IMR-90 (cell line): ENCODE data around the gene MAP3K19. TPM values are rescaled to one million over a fixed set of nuclear protein-coding genes. Genes with fewer than 3 reads are reported as not detected.
"Not testable (repeated sequence)": the region's sequence is repeated elsewhere in the genome, so short reads cannot be mapped to it uniquely, and the experiment has no call there.

Experiments
- ATAC-seq: fragments of 200-7000 bp; cut with Tn5 transposase; 2 replicates; pipeline ENCODE4 v1.9.1; 2020; ENCODE audit warnings: low read depth, mild to moderate bottlenecking, moderate library complexity
- BruUV-seq: library from RNA; stranded (reverse); fragments of 400-500 nt; replicated peaks from 2 replicates; lab custom pipeline; 2021; lab: Mats Ljungman, UMichigan
- CTCF ChIA-PET: fragments of 300-600 bp; formaldehyde crosslinking; extraction: SDS; loops from one replicate; lab custom pipeline; 2021; ENCODE audit warnings: antibody characterized with exemption; lab: Yijun Ruan, JAX
- POLR2A ChIA-PET: fragments of 300-600 bp; sonication (Branson Sonifier 250); formaldehyde crosslinking; loops from one replicate; lab custom pipeline; 2022; ENCODE audit warnings: antibody characterized with exemption; ENCODE audit not compliant: unreplicated experiment; lab: Charles Lee
- DNase-seq: peaks from one replicate; pipeline ENCODE4 v3.0.0; 2013
- H2AFZ ChIP-seq: replicated peaks from 2 replicates; pipeline ENCODE3; 2013; ENCODE audit warnings: low read length, mild to moderate bottlenecking; ENCODE audit not compliant: poor library complexity
- H2AK5ac ChIP-seq: 2 replicates; pipeline ENCODE4 v1.6.1; 2013; ENCODE audit warnings: low read depth, low read length, inconsistent platforms
- H2AK9ac ChIP-seq: replicated peaks from 2 replicates; pipeline ENCODE3; 2013; ENCODE audit warnings: mild to moderate bottlenecking, low read depth, low read length, moderate library complexity; ENCODE audit not compliant: poor library complexity
- H2BK120ac ChIP-seq: 2 replicates; pipeline ENCODE4 v1.6.1; 2013; ENCODE audit warnings: low read depth, low read length, inconsistent platforms
- H2BK15ac ChIP-seq: 3 replicates; pipeline ENCODE4 v1.6.1; 2013; ENCODE audit warnings: low read depth, low read length, inconsistent platforms
- H2BK20ac ChIP-seq: 2 replicates; pipeline ENCODE4 v1.6.1; 2013; ENCODE audit warnings: low read depth, mild to moderate bottlenecking, inconsistent platforms, low read length, moderate library complexity
- H2BK5ac ChIP-seq: 2 replicates; pipeline ENCODE4 v1.6.1; 2013; ENCODE audit warnings: mild to moderate bottlenecking, low read depth, low read length, inconsistent platforms; ENCODE audit not compliant: poor library complexity, severe bottlenecking
- H3K14ac ChIP-seq: replicated peaks from 2 replicates; pipeline ENCODE4 v1.6.1; 2013; ENCODE audit warnings: low read depth, low read length, inconsistent platforms
- H3K18ac ChIP-seq: 2 replicates; pipeline ENCODE4 v1.6.1; 2013; ENCODE audit warnings: low read depth, low read length, control low read depth
- H3K23ac ChIP-seq: 2 replicates; pipeline ENCODE4 v1.6.1; 2013; ENCODE audit warnings: low read depth, low read length, inconsistent platforms
- H3K27ac ChIP-seq: 2 replicates; pipeline ENCODE4 v1.5.1; 2013; ENCODE audit warnings: mild to moderate bottlenecking, control low read depth, low read length; ENCODE audit not compliant: insufficient read depth
- H3K27me3 ChIP-seq: 2 replicates; pipeline ENCODE4 v1.6.1; 2013; ENCODE audit warnings: low read length; ENCODE audit not compliant: control insufficient read depth, insufficient read depth
- H3K36me3 ChIP-seq: 2 replicates; pipeline ENCODE4 v1.6.1; 2013; ENCODE audit warnings: low read length, mixed read lengths; ENCODE audit not compliant: control insufficient read depth, insufficient read depth
- H3K4ac ChIP-seq: 2 replicates; pipeline ENCODE4 v1.6.1; 2013; ENCODE audit warnings: low read depth, low read length, inconsistent platforms
- H3K4me1 ChIP-seq: 2 replicates; pipeline ENCODE4 v1.6.1; 2013; ENCODE audit warnings: low read length, mixed read lengths; ENCODE audit not compliant: control insufficient read depth, insufficient read depth
- H3K4me2 ChIP-seq: 2 replicates; pipeline ENCODE4 v1.6.1; 2013; ENCODE audit warnings: low read depth, mild to moderate bottlenecking, control low read depth, low read length, moderate library complexity
- H3K4me3 ChIP-seq: 2 replicates; pipeline ENCODE4 v1.5.1; 2013; ENCODE audit warnings: low read depth, mild to moderate bottlenecking, control low read depth, low read length, moderate library complexity; ENCODE audit not compliant: insufficient read depth
- H3K56ac ChIP-seq: 2 replicates; pipeline ENCODE4 v1.6.1; 2013; ENCODE audit warnings: low read length, inconsistent platforms; ENCODE audit not compliant: insufficient read depth; ENCODE audit errors: extremely low read depth
- H3K79me1 ChIP-seq, 2 experiments: 2 replicates each; pipeline ENCODE4 v1.6.1; 2013; ENCODE audit warnings: low read length in 2 of 2, inconsistent platforms in 1 of 2, low read depth in 1 of 2
- H3K9ac ChIP-seq: 2 replicates; pipeline ENCODE4 v1.6.1; 2013; ENCODE audit warnings: low read depth, low read length, control low read depth
- H3K9me1 ChIP-seq: 2 replicates; pipeline ENCODE4 v1.6.1; 2013; ENCODE audit warnings: low read length, inconsistent platforms; ENCODE audit not compliant: insufficient read depth
- H3K9me3 ChIP-seq: 2 replicates; pipeline ENCODE4 v1.6.1; 2013; ENCODE audit warnings: low read length; ENCODE audit not compliant: control insufficient read depth, insufficient read depth
- H4K20me1 ChIP-seq: 2 replicates; pipeline ENCODE4 v1.6.1; 2013; ENCODE audit warnings: low read length, inconsistent platforms; ENCODE audit not compliant: insufficient read depth
- H4K5ac ChIP-seq: 2 replicates; pipeline ENCODE4 v1.6.1; 2013; ENCODE audit warnings: mild to moderate bottlenecking, low read depth, low read length, control low read depth
- H4K8ac ChIP-seq, 2 experiments: 2 replicates each; pipeline ENCODE4 v1.6.1; 2013; ENCODE audit warnings: low read depth in 2 of 2, low read length in 2 of 2, control low read depth in 1 of 2, inconsistent platforms in 1 of 2
- H4K91ac ChIP-seq: 2 replicates; pipeline ENCODE4 v1.6.1; 2013; ENCODE audit warnings: low read depth, low read length, inconsistent platforms; ENCODE audit not compliant: insufficient read depth
- RAD21 ChIP-seq: IDR thresholded peaks from 2 replicates; pipeline ENCODE4 v1.6.1; 2012; ENCODE audit warnings: low read length, improper control_type of control experiment
- WGBS, 2 experiments: methylation state at CpG; one replicate each; pipeline versions ENCODE4 v1.1.5 to v1.1.7; 2013; ENCODE audit warnings: missing lambda C conversion rate in 2 of 2; ENCODE audit not compliant: insufficient read length in 1 of 2; ENCODE audit errors: extremely low coverage in 2 of 2; 5-methylcytosine and 5-hydroxymethylcytosine counted together
- dilution Hi-C: fragments of 300-500 bp; cut with HindIII; formaldehyde crosslinking; loops from one replicate; pipeline ENCODE4 v1.14.3; 2018; ENCODE audit warnings: low sequenced_read_pairs; ENCODE audit not compliant: unreplicated experiment
- in situ Hi-C: fragments of 300-500 bp; cut with MboI; formaldehyde crosslinking; loops from 3 replicates; pipeline ENCODE4 v1.14.3; 2019; ENCODE audit warnings: low sequenced_read_pairs, inconsistent platforms, mixed read lengths
- intact Hi-C: fragments of 100-400 bp; cut with micrococcal nuclease; formaldehyde crosslinking; loops from 2 replicates; pipeline ENCODE4 v1.10.0; 2022
- polyA plus RNA-seq, 3 experiments: library from polyadenylated mRNA; depleted of rRNA; stranded (reverse); fragments of >200 nt; gene quantifications; 2 replicates each; pipeline ENCODE4 v1.2.3, GENCODE V29; 2012; ENCODE audit warnings: low replicate concordance in 1 of 3
- total RNA-seq: library from RNA; depleted of rRNA; stranded (reverse); fragments of >200 nt; gene quantifications from 2 replicates; pipeline ENCODE4 v1.2.3, GENCODE V29; 2012

The MAP3K19 gene
- total and polyA plus RNA-seq, 2 of the 4 experiments (the other 2 are of a cell fraction), result not detected

GRCh38 chr2:134973241-134974138, 73.8 kb downstream of the MAP3K19 start (continued):
- TF ChIP-seq RAD21, result no peak

GRCh38 chr2:134967166-134967565, 80.1 kb downstream of the MAP3K19 start:
- H3K4me1 ChIP-seq, H3K18ac ChIP-seq, H2BK20ac ChIP-seq, H3K27me3 ChIP-seq, H3K4ac ChIP-seq, CTCF ChIA-PET, H3K79me1 ChIP-seq, H3K9ac ChIP-seq, DNase-seq, H3K4me3 ChIP-seq, H2AK5ac ChIP-seq, H4K20me1 ChIP-seq, H3K9me3 ChIP-seq, dilution Hi-C loops, H2BK5ac ChIP-seq, ATAC-seq, H2BK15ac ChIP-seq, H3K9me1 ChIP-seq, H2AK9ac ChIP-seq, H3K4me2 ChIP-seq, H2AFZ ChIP-seq, in situ Hi-C loops, H3K56ac ChIP-seq, H4K91ac ChIP-seq, H3K27ac ChIP-seq, BruUV-seq, POLR2A ChIA-PET, H4K8ac ChIP-seq, H4K5ac ChIP-seq, H2BK120ac ChIP-seq, H3K36me3 ChIP-seq, H3K23ac ChIP-seq, intact Hi-C loops, H3K14ac ChIP-seq: not testable (repeated sequence)
- WGBS, 2 experiments, result 91% methylated on average over 4 of the region's 10 CpGs; no CpG with 5 or more reads in 1 of the 2 experiments
